NCI-H2196 (cell line): ENCODE results near the gene COQ8A.

ENCODE experiments used
- DNase-seq: peaks from one replicate; lab custom pipeline; 2025; ENCODE audit not compliant: unreplicated experiment; lab: John Stamatoyannopoulos, UW

Gene COQ8A

GRCh38 chr1:227003165-227003564 is 63.1 kb downstream of the COQ8A start:
- DNase-seq: no peak

GRCh38 chr1:227004796-227005195 is 64.7 kb downstream of the COQ8A start:
- DNase-seq: no peak

- no peak for DNase-seq
Measured at GRCh38 chr1:227006226-227006796, 66.2 kb downstream of the COQ8A start.

GRCh38 chr1:227009937-227010336 is 69.8 kb downstream of the COQ8A start:
- DNase-seq: no peak

GRCh38 chr1:227010645-227011044 is 70.6 kb downstream of the COQ8A start:
- no peak for DNase-seq

- no peak for DNase-seq
Measured at GRCh38 chr1:227016990-227017389, 76.9 kb downstream of the COQ8A start.

GRCh38 chr1:227032396-227032795 is 92.3 kb downstream of the COQ8A start:
- DNase-seq: no peak

GRCh38 chr1:227033880-227034279 is 93.8 kb downstream of the COQ8A start:
- DNase-seq: no peak

GRCh38 chr1:227035316-227035715 is 95.2 kb downstream of the COQ8A start:
- no peak for DNase-seq

GRCh38 chr1:227037121-227037520 is 97.0 kb downstream of the COQ8A start:
- DNase-seq: no peak
